Thoracic aorta (tissue), 2 donors: Measurements from ENCODE around the gene MPO. TPM values are rescaled to one million over a fixed set of nuclear protein-coding genes. Genes with fewer than 3 reads are reported as not detected.

Source experiments
- ATAC-seq: fragments of 150-250 bp; one replicate; pipeline ENCODE4 v1.8.0; 2017; ENCODE audit warnings: low read depth; ENCODE audit not compliant: insufficient number of reproducible peaks, low FRiP score
- DNase-seq: peaks from one replicate; pipeline ENCODE4 v3.0.0-alpha.2; 2020; ENCODE audit warnings: low spot score
- H3K27ac ChIP-seq, 2 donors: fragments of 200-600 bp; sonication (generic); 1 replicate in 1 of 2; 2 replicates in 1 of 2; pipeline ENCODE4 v1.5.1; 2016; ENCODE audit warnings: mild to moderate bottlenecking in 2 of 2, moderate library complexity in 2 of 2
- H3K27me3 ChIP-seq: fragments of 200-600 bp; sonication (generic); replicated peaks from 2 replicates; pipeline ENCODE4 v1.6.0; 2016; ENCODE audit warnings: mild to moderate bottlenecking; ENCODE audit not compliant: insufficient read depth
- H3K36me3 ChIP-seq: fragments of 200-600 bp; sonication (generic); one replicate; pipeline ENCODE4 v1.5.1; 2016
- H3K4me1 ChIP-seq, 2 donors: fragments of 200-600 bp; sonication (generic); 1 replicate in 1 of 2; 2 replicates in 1 of 2; pipeline versions ENCODE4 v1.5.1 to v1.6.0; 2016; ENCODE audit warnings: low read depth in 2 of 2, mild to moderate bottlenecking in 1 of 2; ENCODE audit not compliant: control insufficient read depth in 1 of 2
- H3K4me3 ChIP-seq: fragments of 200-600 bp; sonication (generic); 2 replicates; pipeline ENCODE4 v1.5.1; 2016; ENCODE audit warnings: mild to moderate bottlenecking
- H3K9me3 ChIP-seq: fragments of 200-600 bp; sonication (generic); 2 replicates; pipeline ENCODE4 v1.5.1; 2016
- CTCF ChIP-seq: fragments of 200-600 bp; sonication (generic); IDR thresholded peaks from one replicate; pipeline ENCODE4 v1.5.1; 2019; ENCODE audit warnings: antibody characterized with exemption
- total RNA-seq, 2 donors: library from RNA; depleted of rRNA; stranded (reverse); fragments of >200 nt; gene quantifications; one replicate each; pipeline versions ENCODE4 v1.1.0 to v1.2.3, GENCODE V29; 2016

The MPO gene
- total RNA-seq, 2 donors from 2014 or later, result 0.14 TPM; not detected in 1

GRCh38 chr17:58271216-58271931, 9.4 kb downstream of the MPO start:
- TF ChIP-seq CTCF, result no peak
- no peak for DNase-seq
- ATAC-seq, result no peak
- Histone ChIP-seq H3K4me1 (no peaks in the 10 kb centered on the region), H3K27me3 (no peaks in the 10 kb centered on the region), H3K27ac (no peak overlapping the region), H3K9me3 (no peaks in the 10 kb centered on the region), H3K4me3 (no peak overlapping the region), H3K36me3 (no peaks in the 10 kb centered on the region)

- no peaks in the 10 kb centered on the region for H3K36me3 ChIP-seq
- no peak for TF ChIP-seq CTCF
- no peak overlapping the region for H3K4me3 ChIP-seq
- H3K9me3 ChIP-seq, result no peaks in the 10 kb centered on the region
- no peaks in the 10 kb centered on the region for H3K4me1 ChIP-seq
- ATAC-seq (no peak), DNase-seq (no peak)
- H3K27me3 ChIP-seq, result no peaks in the 10 kb centered on the region
- no peak overlapping the region for H3K27ac ChIP-seq
These were observed 10.1 kb downstream of the MPO start for GRCh38 chr17:58270476-58271215.

- no peaks in the 10 kb centered on the region for H3K27me3 ChIP-seq
- no peak for TF ChIP-seq CTCF
- H3K4me3 ChIP-seq, result no peak overlapping the region
- ATAC-seq (no peak), DNase-seq (no peak)
- H3K36me3 ChIP-seq, result no peaks in the 10 kb centered on the region
- H3K9me3 ChIP-seq, result no peaks in the 10 kb centered on the region
- H3K27ac ChIP-seq, result no peak overlapping the region
- no peaks in the 10 kb centered on the region for H3K4me1 ChIP-seq
These were observed 11.0 kb downstream of the MPO start for GRCh38 chr17:58269557-58270291.

GRCh38 chr17:58268774-58269556, 11.8 kb downstream of the MPO start:
- no peak overlapping the region for H3K27ac ChIP-seq
- H3K36me3 ChIP-seq, result no peaks in the 10 kb centered on the region
- no peaks in the 10 kb centered on the region for H3K9me3 ChIP-seq
- H3K4me1 ChIP-seq, result no peaks in the 10 kb centered on the region
- ATAC-seq (no peak), DNase-seq (no peak)
- TF ChIP-seq CTCF, result no peak
- H3K27me3 ChIP-seq, result no peaks in the 10 kb centered on the region
- H3K4me3 ChIP-seq, result no peak overlapping the region
